PC-9 (cell line): ENCODE data around the gene DDX52.

Experiments used
- CTCF ChIP-seq: fragments of 200-600 bp; sonication (generic); conservative IDR thresholded peaks from 2 replicates; pipeline ENCODE4 v1.6.1; 2017; ENCODE audit warnings: mixed run types, antibody characterized with exemption, mild to moderate bottlenecking, moderate library complexity
- EZH2 ChIP-seq: fragments of 200-600 bp; sonication (generic); IDR thresholded peaks from 2 replicates; pipeline ENCODE4 v1.8.0; 2017; ENCODE audit warnings: antibody characterized with exemption, low read depth

- TF ChIP-seq CTCF (no peak), EZH2 (no peak)
These were observed 29.4 kb upstream of the DDX52 start for GRCh38 chr17:37672548-37673078.
